HUES48 (cell line): ENCODE results near the gene INO80B.
A peak's percentile ranks its signal among the peaks of the same experiment; 100 is the strongest.
"Not testable (repeated sequence)": the region's sequence is repeated elsewhere in the genome, so short reads cannot be mapped to it uniquely, and the experiment has no call there.

ENCODE experiments used
- H3K27ac ChIP-seq: one replicate; pipeline ENCODE4 v1.7.0; 2013; ENCODE audit warnings: low read depth, low read length, inconsistent platforms
- H3K27me3 ChIP-seq: 2 replicates; pipeline ENCODE4 v1.6.1; 2013; ENCODE audit warnings: mild to moderate bottlenecking, low read length; ENCODE audit not compliant: control insufficient read depth, insufficient read depth
- H3K36me3 ChIP-seq: 2 replicates; pipeline ENCODE4 v1.6.1; 2013; ENCODE audit warnings: low read length; ENCODE audit not compliant: control insufficient read depth, insufficient read depth
- H3K4me1 ChIP-seq: 2 replicates; pipeline ENCODE4 v1.6.1; 2013; ENCODE audit warnings: mild to moderate bottlenecking, low read length; ENCODE audit not compliant: control insufficient read depth, insufficient read depth
- H3K4me3 ChIP-seq: 2 replicates; pipeline ENCODE4 v1.5.1; 2013; ENCODE audit warnings: mild to moderate bottlenecking, low read depth, low read length
- H3K9ac ChIP-seq: 2 replicates; pipeline ENCODE4 v1.6.1; 2013; ENCODE audit warnings: mild to moderate bottlenecking, low read depth, low read length, moderate library complexity
- H3K9me3 ChIP-seq: 2 replicates; pipeline ENCODE4 v1.6.1; 2013; ENCODE audit warnings: low read length; ENCODE audit not compliant: control insufficient read depth, insufficient read depth

The INO80B gene

DNA sequence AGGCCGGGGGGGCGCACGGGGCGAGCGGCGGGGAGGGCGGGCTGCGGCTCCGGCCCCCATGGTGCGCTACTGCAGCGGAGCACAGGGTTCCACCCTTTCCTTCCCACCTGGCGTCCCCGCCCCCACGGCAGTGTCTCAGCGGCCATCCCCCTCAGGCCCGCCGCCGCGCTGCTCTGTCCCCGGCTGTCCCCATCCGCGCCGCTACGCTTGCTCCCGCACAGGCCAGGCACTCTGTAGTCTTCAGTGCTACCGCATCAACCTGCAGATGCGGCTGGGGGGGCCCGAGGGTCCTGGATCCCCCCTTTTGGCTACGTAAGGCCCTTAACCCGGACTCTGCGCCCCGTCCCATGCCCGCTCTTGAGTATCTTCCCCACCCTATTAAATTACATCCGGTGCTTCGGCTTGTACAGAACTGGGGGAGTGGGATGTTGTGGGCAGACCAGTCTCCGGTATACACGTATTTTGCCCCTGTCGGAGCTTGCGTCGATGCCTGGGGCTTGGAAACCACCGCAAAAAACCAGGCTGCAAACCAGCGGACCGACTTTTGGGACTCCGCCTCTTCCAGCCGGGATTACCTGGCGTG is 2.8 kb downstream of the INO80B start:
- Histone ChIP-seq H3K36me3 (peaks cover 8% of the 10 kb centered on the region; the same call in 1 of the 2 replicates), H3K4me1 (peaks cover 10% of the 10 kb centered on the region), H3K27ac (peak overlapping the region; percentile 99), H3K9ac (peak overlapping the region; percentile 78), H3K9me3 (no peaks in the 10 kb centered on the region), H3K4me3 (peak overlapping the region; percentile 69), H3K27me3 (no peaks in the 10 kb centered on the region)

DNA sequence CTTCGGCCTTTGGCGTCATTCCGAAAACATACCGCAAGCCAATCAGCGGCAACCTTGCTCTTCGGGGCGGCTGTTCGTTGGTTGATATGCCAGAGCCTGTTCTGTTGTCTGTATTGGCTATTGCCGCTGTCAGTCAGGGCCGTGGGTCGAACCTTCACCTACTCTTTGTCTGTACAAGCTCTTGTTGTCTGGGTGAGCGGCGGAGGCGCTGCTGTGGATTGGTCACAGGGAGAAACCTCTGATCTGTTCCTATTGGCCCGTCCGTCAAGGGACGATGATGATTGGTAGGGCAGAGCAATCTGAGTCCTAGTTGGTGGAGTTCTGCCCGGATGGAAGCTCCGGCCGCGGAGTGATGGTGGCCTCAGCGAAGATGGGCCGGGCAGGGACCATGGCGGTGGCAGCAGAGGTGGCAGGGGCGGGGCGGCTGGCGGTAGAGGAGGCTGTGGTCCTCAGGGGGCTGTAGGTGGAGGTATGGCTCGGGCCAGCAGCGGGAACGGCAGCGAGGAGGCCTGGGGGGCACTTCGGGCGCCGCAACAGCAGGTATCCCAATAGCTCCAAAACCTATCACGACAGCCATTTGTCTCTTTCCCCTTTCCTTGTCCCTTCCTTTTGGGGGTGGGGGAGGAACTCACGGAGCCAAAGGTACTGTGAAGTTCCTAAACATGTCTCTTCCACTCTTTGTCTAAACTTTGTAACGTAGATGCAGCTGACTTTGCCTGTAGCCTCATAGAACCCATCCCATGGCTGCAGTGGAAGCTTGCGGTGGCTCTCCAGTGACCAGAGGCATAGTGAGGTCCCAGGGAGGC is 3.4 kb downstream of the INO80B start, which contains the start of gene WBP1:
Gene WBP1 (plus strand): TSS at position 307 of the 806 bp plus-strand sequence. CDS start 165 bp downstream, at position 472.
- peak within 1 kb of the TSS; percentile 80 for H3K9ac ChIP-seq
- peak within 1 kb of the TSS; percentile 97 for H3K4me3 ChIP-seq
- no peaks in the 10 kb centered on the region for H3K27me3 ChIP-seq
- H3K36me3 ChIP-seq = peaks cover 15% of the 10 kb centered on the region
- peaks cover 10% of the 10 kb centered on the region for H3K4me1 ChIP-seq
- no peaks in the 10 kb centered on the region for H3K9me3 ChIP-seq
- peak within 1 kb of the TSS; percentile 99 for H3K27ac ChIP-seq

DNA sequence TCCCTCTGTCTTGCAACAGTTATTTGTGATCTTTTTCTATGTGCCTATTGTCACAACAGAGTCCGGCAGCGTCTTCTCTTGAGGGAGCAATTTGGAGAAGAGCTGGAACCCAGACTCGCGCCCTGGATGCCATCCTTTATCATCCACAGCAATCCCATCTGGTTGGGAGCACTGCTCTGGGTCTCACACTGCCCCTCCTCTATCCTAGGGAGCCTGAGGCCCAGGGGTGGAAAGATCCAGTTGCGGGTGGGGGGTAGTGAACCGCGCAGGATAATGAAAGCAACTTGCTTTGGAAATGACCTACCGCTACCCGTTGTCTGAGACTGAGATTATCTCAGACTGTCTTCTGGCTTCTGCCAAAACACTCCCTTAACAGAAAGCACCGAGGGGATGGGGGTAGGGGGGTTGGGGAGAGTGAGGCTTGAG is 4.1 kb downstream of the INO80B start:
- Histone ChIP-seq H3K4me3 (peak overlapping the region; percentile 97), H3K9me3 (no peaks in the 10 kb centered on the region), H3K27me3 (no peaks in the 10 kb centered on the region), H3K27ac (no peak overlapping the region), H3K4me1 (peaks cover 10% of the 10 kb centered on the region), H3K36me3 (peaks cover 15% of the 10 kb centered on the region), H3K9ac (peak overlapping the region; percentile 80)

DNA sequence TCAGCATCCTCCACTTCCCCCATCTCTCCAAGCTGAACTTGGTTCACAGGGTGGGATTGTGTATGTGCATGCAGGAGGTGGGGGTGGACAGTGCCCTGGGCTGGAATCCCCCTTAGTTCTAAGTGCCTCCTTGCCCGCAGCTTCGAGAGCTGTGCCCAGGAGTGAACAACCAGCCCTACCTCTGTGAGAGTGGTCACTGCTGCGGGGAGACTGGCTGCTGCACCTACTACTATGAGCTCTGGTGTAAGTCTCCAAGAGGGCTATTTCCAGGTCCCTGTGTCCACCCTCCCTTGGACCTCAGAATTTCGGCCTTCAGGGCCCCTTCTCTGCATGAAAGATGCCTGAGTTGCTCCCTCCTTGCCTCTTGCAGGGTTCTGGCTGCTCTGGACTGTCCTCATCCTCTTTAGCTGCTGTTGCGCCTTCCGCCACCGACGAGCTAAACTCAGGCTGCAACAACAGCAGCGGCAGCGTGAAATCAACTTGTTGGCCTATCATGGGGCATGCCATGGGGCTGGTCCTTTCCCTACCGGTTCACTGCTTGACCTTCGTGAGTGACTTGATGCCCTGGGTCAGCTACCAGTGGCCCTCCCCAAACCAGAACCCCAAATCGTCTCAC is 4.7 kb downstream of the INO80B start:
- not testable (repeated sequence) for H3K27me3 ChIP-seq, H3K9ac ChIP-seq, H3K9me3 ChIP-seq, H3K27ac ChIP-seq
- H3K4me3 ChIP-seq = peak overlapping the region; percentile 97; the same call in 1 of the 2 replicates
- H3K4me1 ChIP-seq = peaks cover 13% of the 10 kb centered on the region
- H3K36me3 ChIP-seq = peaks cover 15% of the 10 kb centered on the region

DNA sequence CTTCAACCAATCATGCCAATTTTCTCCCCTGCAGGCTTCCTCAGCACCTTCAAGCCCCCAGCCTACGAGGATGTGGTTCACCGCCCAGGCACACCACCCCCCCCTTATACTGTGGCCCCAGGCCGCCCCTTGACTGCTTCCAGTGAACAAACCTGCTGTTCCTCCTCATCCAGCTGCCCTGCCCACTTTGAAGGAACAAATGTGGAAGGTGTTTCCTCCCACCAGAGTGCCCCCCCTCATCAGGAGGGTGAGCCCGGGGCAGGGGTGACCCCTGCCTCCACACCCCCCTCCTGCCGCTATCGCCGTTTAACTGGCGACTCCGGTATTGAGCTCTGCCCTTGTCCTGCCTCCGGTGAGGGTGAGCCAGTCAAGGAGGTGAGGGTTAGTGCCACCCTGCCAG is 5.3 kb downstream of the INO80B start:
- not testable (repeated sequence) for H3K4me3 ChIP-seq, H3K9me3 ChIP-seq, H3K27me3 ChIP-seq, H3K27ac ChIP-seq, H3K9ac ChIP-seq
- Histone ChIP-seq H3K36me3 (peaks cover 15% of the 10 kb centered on the region), H3K4me1 (peaks cover 13% of the 10 kb centered on the region)

DNA sequence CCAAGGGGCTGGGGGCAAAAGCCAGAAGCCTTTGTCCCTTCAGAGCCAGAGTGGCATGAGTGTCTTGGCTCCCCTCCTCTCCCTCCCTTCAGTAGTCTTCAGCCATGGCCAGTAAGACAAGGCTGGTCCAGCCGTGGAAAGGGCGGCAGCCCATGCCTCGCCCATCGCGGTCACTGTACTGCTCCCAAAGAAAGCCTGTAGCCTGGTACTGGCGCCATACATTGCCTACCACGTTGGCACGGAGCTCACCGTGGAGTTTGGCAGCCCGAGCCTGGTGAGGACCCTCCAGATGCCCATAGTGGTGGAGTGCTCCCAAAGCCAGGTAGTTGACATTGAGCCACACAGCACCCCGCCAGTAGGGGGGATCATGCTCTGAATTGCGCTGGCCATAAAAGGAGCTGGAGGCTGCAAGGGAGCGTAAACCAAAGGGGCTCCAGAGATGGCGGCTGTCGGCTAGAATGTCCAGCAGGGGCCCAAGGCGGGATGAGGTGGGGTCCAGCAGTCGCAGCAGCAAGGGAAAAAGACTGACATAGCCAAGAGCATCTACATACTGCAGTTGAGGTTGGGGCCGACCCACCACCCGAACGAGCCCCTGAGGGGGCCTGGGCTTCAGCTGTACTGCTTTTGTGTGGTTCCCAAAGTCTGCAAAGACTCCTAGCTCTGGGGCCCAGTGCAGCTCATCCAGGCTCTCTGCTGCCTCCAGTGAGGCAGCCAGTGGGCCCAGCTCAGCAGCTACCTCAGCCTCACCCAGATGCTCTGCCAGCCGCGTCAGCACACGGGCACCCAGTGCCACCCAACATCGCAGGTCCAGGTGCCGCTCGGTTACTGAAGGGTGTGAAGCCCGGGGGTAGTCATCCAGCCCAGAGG is 6.5 kb downstream of the INO80B start:
- peaks cover 11% of the 10 kb centered on the region for H3K4me1 ChIP-seq
- peaks cover 15% of the 10 kb centered on the region for H3K36me3 ChIP-seq
- no peaks in the 10 kb centered on the region for H3K9me3 ChIP-seq
- no peak overlapping the region for H3K4me3 ChIP-seq
- H3K9ac ChIP-seq = no peak overlapping the region
- no peaks in the 10 kb centered on the region for H3K27me3 ChIP-seq
- peak overlapping the region; percentile 38 for H3K27ac ChIP-seq

DNA sequence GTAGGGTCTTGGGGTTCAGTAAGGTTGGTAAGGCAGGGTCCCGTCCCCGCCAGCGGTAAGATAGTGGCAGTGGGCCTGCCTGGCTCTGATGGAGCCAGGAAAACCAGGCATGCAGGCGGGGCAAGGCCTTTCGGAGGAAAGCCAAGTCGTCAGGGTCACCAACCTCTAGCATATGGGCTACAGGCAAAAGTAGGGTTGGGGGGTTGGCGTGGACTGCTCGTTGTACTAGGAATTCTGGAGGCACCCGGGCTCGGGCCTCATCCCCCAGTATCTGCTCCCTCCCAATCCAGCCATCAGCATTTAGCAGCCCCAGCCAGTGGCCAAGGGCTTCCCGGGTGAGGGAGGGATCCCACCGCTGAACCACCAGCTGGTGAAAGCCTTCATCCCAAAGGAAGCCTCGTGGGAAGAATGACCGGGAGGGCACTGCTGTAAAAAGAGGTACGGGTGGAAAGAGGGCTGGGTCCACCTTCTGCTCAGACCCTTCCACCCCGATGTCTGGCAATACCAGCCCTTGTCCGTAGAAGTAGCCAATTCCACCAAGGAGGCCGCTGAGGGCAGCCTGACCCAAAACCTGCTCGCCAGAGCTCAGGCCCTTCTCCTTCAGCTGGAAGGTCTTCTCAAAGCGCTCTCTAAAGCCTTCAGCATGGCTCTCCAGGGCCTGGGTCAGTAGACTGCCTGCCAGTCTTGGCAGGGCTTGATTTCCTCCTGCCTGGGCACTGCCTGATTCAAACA is 7.3 kb downstream of the INO80B start:
- no peaks in the 10 kb centered on the region for H3K9me3 ChIP-seq
- H3K27me3 ChIP-seq = no peaks in the 10 kb centered on the region
- no peak overlapping the region for H3K4me3 ChIP-seq
- no peak overlapping the region for H3K27ac ChIP-seq
- H3K36me3 ChIP-seq = peaks cover 15% of the 10 kb centered on the region
- H3K4me1 ChIP-seq = peaks cover 7% of the 10 kb centered on the region
- H3K9ac ChIP-seq = no peak overlapping the region

DNA sequence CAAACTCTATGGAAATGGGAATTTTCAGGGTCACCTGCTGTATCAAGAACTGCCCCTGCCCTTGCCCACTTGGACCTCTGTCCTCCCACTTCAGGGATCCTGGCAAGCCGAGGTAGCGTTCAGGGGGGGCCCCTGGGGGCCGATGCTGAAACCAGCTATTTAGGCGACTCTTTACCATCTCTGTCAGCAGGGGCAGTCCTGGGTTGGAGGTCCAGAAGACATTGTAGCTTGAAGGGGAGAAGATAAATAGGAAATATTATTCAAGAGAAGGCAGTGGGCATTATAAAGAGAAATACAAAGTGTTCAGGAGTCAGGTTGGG is 7.9 kb downstream of the INO80B start:
- Histone ChIP-seq H3K27me3 (no peaks in the 10 kb centered on the region), H3K4me3 (no peak overlapping the region), H3K4me1 (peaks cover 7% of the 10 kb centered on the region), H3K27ac (no peak overlapping the region), H3K9ac (no peak overlapping the region), H3K9me3 (no peaks in the 10 kb centered on the region), H3K36me3 (peaks cover 15% of the 10 kb centered on the region)

DNA sequence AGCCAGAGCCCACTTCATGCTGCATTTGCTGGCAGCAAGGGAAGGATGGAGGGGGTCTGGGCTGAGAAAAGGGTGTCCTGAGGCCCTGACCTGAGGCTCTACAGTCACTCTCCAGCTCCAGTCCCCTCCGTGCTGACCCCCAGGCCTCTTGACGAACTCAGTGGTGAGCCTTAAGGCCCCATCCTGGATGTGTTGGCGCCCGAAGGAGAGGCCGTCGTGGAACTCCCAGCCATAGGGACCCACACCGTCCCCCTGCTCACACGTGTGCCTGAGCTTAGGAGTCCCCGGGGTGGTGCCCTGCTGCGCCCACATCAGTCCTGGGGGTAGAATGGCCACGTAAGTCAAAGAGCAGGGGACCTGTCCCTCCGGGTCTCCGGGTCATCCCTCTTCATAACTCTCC is 9.5 kb downstream of the INO80B start:
- H3K27ac ChIP-seq = no peak overlapping the region
- no peaks in the 10 kb centered on the region for H3K9me3 ChIP-seq
- H3K9ac ChIP-seq = peak overlapping the region; percentile 32
- H3K4me1 ChIP-seq = peaks cover 7% of the 10 kb centered on the region
- peak overlapping the region; percentile 82 for H3K4me3 ChIP-seq
- no peaks in the 10 kb centered on the region for H3K27me3 ChIP-seq
- H3K36me3 ChIP-seq = peaks cover 15% of the 10 kb centered on the region

DNA sequence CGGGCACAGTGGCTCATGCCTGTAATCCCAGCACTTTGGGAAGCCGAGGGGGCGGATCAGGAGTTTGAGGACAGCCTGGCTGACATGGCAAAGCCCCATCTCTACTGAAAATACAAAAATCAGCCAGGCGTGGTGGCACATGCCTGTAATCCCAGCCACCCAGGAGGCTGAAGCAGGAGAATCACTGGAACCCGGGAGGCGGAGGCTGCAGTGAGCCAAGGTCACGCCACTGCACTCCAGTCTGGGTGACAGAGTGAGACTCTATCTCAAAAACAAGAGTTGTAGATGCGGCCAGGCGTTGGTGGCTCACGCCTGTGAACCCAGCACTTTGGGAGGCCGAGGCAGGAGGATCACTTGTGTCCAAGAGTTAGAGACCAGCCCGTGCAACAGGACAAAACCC is 15.9 kb downstream of the INO80B start:
- H3K27ac ChIP-seq, H3K9me3 ChIP-seq, H3K9ac ChIP-seq, H3K4me3 ChIP-seq, H3K27me3 ChIP-seq: not testable (repeated sequence)
- Histone ChIP-seq H3K4me1 (peaks cover 13% of the 10 kb centered on the region; the same call in 1 of the 2 replicates), H3K36me3 (peaks cover 16% of the 10 kb centered on the region)
